ENCODE measurements around the gene FSTL5.
"Not testable (repeated sequence)": the region's sequence is repeated elsewhere in the genome, so short reads cannot be mapped to it uniquely, and the experiment has no call there.

Gene FSTL5

DNA sequence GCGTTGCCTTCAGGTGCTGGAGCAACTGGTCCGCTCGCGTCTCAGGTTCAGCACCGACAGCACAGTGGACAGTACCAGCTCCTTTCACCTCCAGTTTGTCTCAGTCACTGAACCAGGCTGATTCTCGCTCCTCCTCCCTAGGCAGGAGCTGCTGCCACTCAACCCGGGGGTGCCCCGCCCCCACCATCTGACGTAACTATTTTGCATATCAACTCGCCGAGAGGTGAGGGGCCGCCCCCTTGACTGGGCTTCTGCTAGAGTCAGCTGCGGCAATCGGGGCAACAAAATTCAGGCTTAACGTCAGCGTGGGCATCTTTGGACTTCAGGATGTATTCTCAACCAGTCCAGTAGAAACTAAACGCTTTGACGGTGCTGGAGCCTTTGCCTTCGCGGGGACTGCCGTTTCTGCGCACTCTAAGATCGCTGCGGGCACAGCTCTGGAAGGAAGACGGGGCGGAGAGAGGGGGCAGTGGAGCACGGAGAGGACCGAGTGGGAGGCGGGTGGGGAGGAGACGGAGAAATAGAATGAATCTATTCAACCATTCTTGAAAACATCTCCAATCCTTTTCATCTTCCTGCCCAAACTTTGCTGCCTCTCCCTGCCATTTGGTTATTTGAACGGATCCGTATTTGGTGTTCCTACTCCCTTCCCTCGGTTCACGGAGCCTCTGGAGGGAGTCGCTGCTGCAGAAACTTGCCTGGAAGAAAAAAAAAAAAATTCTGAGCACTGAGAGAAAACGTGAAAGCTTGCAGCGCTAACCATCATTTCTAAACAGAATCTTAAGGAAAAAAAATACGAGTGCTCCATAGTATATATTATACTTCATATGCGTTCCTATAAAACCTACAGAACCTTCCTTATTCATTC, at the start of gene FSTL5:
Gene FSTL5 (minus strand): TSS at position 109 of the 868 bp plus-strand sequence. CDS start 52,604 bp downstream, outside the sequence.
- DNase-seq = peak; percentile 32

GRCh38 chr4:162209706-162210105, 45.9 kb upstream of the FSTL5 start:
- DNase-seq = no peak

DNA sequence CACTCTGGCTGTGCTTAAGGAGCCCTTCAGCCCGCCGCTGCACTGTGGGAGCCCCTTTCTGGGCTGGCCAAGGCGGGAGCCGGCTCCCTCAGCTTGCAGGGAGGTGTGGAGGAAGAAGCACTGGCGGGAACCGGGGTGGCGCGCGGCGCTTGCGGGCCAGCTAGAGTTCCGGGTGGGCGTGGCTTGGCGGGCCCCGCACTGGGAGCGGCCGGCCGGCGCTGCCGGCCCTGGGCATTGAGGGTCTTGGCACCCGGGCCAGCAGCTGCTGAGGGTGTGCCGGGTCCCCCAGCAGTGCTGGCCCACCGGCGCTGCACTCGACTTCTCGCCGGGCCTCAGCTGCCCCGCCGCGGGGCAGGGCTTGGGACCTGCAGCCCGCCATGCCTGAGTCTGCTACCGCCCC, 39.7 kb upstream of the FSTL5 start:
- DNase-seq = not testable (repeated sequence)

- DNase-seq = no peak
These were observed 37.9 kb upstream of the FSTL5 start for GRCh38 chr4:162201673-162202072.

- DNase-seq = no peak
These were observed 6.7 kb upstream of the FSTL5 start for GRCh38 chr4:162170509-162170908.

- DNase-seq = no peak
These were observed 1.2 kb upstream of the FSTL5 start for GRCh38 chr4:162164906-162165510.

- DNase-seq = no peak
These were observed 1.1 kb downstream of the FSTL5 start for GRCh38 chr4:162162672-162163071.

GRCh38 chr4:162157241-162157640, 6.6 kb downstream of the FSTL5 start:
- DNase-seq = no peak

- DNase-seq = no peak
These were observed 8.8 kb downstream of the FSTL5 start for GRCh38 chr4:162154862-162155540.

DNA sequence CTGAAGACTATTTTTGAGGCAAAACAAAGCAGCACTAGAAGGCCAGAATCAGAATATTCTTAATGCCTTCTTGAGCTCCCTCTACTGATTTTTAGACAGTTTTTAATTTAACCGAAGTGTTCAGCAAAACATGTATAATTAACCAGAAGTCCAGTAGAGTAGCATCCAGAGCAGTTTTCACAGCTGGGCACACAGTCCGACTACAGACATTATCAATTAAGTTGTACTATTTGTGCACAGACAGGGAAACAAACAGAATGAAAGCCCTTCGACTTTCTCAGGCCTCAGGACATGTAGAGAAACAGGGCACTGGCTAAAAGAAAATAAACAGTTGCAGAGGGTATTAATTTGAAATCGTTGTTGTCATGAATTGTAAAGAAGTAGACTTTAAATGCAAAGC, 11.9 kb downstream of the FSTL5 start:
- no peak for DNase-seq

GRCh38 chr4:162151386-162151785, 12.4 kb downstream of the FSTL5 start:
- no peak for DNase-seq

DNA sequence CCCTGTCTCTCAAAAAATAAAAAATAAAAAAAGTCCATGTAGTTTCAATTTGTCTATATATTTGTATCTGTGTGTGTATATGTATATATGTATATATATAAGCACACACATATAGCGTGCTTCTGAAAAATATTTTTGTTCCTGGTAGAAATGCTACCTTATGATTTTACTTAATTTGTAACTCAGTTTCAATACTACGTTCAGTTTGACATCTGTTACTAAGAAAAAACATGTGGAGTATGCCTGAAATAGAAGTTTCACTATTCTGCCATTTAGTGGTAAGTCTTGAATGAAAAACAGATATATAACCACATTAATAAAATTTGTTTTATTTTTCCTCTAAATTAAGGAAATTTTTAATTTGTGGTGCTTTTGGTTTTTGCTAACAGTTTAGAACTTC, 14.2 kb downstream of the FSTL5 start:
- DNase-seq = no peak

GRCh38 chr4:162140051-162140683, 23.6 kb downstream of the FSTL5 start:
- no peak for DNase-seq

GRCh38 chr4:162139412-162139811, 24.4 kb downstream of the FSTL5 start:
- DNase-seq = no peak

DNA sequence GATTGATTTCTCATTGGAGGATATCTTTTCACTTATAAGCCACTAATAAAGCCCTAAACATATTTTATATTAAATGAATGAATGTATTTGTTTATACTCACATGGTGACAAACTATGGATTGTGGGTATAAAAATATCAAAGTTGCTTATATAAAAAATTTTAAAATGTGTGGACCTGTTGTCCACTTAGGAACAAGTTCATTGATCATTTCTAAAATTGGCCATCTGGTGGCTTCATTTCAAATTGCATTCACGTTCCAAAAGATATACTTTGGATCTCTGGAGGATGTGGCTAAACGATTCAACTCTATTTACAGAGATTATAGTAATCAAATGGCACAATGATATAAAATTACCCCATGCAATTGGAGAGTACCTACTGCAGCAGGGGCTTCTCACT, 32.5 kb downstream of the FSTL5 start:
- no peak for DNase-seq

GRCh38 chr4:162126729-162127128, 37.1 kb downstream of the FSTL5 start:
- no peak for DNase-seq

DNA sequence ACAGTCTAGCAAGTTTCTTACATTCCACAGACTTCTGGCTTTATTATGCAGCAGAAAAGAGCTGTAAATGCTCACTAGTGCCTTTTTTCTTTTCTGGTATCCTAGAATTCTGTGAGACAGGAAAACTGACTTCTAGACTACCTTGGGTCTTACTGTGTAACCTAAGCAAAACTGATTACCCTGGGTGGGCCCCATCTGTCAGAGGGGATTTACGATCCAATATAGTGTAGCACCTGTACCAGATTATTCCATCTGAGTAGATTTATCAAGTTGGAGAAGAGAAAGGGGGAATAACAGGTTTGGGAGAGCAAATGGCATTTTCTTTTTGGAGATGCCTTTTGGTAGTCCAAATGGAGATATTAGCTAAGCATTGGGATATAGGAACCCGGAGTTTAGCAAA, 46.7 kb downstream of the FSTL5 start:
- DNase-seq = no peak

DNA sequence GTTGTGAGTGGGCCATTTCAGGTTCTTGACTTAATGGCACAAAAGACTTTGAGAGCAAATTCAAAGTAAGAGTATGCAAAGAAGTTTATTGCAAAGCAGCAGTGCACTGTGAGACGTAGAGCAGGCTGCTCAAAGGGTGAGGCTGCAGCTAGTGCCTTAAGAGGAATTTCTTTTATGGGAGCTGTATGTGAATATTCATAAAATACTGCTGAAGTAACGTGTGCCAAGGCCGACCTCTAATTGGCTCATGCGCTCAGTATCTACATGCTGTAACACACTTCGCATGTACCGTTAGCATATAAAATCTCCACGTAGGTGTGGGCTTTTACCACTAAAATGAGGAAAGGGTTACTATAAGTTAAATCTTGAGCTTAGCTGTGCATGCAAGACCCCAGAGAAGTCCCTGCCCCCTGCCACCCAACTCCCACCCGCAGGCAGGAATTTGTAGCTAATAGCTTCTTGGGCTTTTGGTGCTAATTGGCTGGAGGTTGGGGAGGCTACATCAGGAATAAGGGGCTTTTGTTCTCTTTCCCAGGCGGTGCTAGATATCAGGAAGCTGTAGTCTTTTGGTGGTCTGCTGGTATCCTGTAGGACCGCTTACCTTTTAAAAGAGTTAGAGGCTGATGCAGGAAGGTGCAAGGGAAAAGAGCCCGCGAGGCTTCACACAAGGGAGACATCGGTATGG, 47.6 kb downstream of the FSTL5 start:
- DNase-seq = no peak

DNA sequence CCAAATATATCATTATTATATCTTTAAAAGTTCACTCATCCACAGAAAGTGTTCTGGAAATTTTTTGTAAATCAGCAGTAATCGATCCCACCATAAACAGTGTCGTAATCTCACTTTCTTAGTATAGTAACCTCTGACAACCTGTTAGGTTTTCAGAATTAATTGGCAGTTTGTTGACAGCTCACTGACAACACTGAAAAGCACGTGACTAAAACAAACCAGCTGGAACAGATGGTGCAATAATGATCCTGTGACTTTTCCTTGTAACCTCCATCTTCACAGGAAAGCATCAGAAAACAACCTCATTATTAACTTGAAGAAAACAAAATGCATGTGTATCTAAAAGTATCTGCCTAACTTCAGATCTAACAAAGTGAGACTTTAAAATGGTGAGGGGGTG, 48.5 kb downstream of the FSTL5 start:
- no peak for DNase-seq

- no peak for DNase-seq
These were observed 52.7 kb downstream of the FSTL5 start for GRCh38 chr4:162111078-162111477.

DNA sequence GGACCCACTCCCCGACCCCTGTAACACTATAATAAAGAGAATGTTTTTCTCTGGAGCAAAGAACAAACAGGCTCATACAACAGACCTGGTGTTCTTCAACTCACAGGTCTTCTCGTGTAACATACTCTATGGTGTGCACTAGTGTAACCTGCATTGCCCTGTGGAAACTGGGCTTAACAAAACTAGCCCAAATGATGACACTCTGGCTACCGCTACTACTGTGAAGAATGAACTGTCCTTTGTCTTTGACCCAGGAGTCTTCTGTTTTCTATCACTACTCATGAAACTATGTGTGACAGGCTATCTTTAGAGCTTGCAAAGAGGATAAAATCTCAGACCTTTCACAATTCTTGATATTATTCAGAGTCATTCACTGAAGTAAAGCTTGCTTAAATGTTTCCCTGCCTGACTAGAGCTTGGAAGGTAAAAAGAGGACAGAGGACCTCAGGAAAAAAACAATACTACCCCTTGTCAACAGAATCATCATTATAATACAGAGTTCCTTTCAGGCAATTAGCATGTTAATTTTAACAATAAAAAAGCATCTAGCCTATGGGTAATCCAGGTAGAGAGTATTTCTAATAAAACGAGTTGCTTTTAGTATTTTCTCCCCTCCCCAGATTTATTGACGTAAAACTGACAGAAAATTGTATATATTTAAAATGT, 59.2 kb downstream of the FSTL5 start:
- DNase-seq = no peak

DNA sequence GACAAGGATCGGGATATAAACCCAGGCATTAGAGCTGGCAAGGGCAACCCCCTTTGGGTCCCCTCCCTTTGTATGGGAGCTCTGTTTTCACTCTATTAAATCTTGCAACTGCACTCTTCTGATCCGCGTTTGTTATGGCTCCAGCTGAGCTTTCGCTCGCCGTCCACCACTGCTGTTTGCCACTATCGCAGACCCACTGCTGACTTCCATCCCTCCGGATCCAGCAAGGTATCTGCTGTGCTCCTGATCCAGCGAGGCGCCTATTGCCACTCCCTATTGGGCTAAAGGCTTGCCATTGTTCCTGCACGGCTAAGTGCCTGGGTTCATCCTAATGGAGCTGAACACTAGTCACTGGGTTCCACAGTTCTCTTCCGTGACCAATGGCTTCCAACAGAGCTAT, 59.9 kb downstream of the FSTL5 start:
- not testable (repeated sequence) for DNase-seq

All from suppressor macrophage treated with lipopolysaccharide for 4 hours (primary cell).